Measurements from ENCODE around the gene UNC80.

The UNC80 gene

GRCh38 chr2:210046851-210047500, 275.3 kb downstream of the UNC80 start:
- DNase-seq, result no peak
